ENCODE measurements around the gene ERMARD.
A peak's percentile ranks its signal among the peaks of the same experiment; 100 is the strongest.

Gene ERMARD

GRCh38 chr6:169751242-169752073 is at the start of gene ERMARD, which contains the start of gene DYNLT2:
Gene ERMARD, plus strand, starts transcription at chr6:169751622. Its CDS starts 36 bp downstream, at chr6:169751658.
Gene DYNLT2, minus strand, starts transcription at chr6:169751572. Its CDS starts 114 bp downstream, at chr6:169751458.
- Histone ChIP-seq H3K4me3 (peak within 1 kb of the TSS; percentile 69 to 86 (median 79)), H3K27me3 (no peaks in the 10 kb centered on the region), H3K9ac (peak within 1 kb of the TSS; percentile 92 to 99 (median 96)), H3K4me1 (peaks cover 17 to 25% (median 22%) of the 10 kb centered on the region in 10 experiments), H4K20me1 (no peaks in the 10 kb centered on the region), H3K4me2 (peak within 1 kb of the TSS; percentile 85 to 97 (median 88)), H3K27ac (peak within 1 kb of the TSS; percentile 93 to 98 (median 96)), H3K36me3 (peaks cover 0 to 24% (median 7%) of the 10 kb centered on the region in 11 experiments; a peak in 11 of 22 replicates), H3K9me3 (replicated peaks in 1 of 11) (0 out of 22 replicates have a peak, but pooled peaks cover 0 to 4% (median 0%) of the 10 kb centered on the region in 11 experiments)
- TF ChIP-seq Cebpa-rat (IDR thresholded peaks at IDR 0.05), result no peak

GRCh38 chr6:169701954-169702839 is 49.2 kb upstream of the ERMARD start, which contains the start of the genes C6orf120 and WDR27:
Gene C6orf120, plus strand, starts transcription at chr6:169702126. Its CDS starts 334 bp downstream, at chr6:169702460.
Gene WDR27, minus strand, starts transcription at chr6:169702029. Its CDS starts 13,024 bp downstream, at chr6:169689005.
- Histone ChIP-seq H4K20me1 (peaks cover 5 to 40% (median 31%) of the 10 kb centered on the region in 11 experiments; a peak in 16 of 22 replicates), H3K27ac (peak within 1 kb of the TSS; percentile 89 to 98 (median 94)), H3K9ac (peak within 1 kb of the TSS; percentile 91 to 98 (median 95)), H3K36me3 (peaks cover 7 to 48% (median 37%) of the 10 kb centered on the region in 11 experiments; a peak in 20 of 22 replicates), H3K4me3 (peak within 1 kb of the TSS; percentile 85 to 98 (median 95)), H3K4me2 (peak within 1 kb of the TSS; percentile 84 to 96 (median 91)), H3K27me3 (no peaks in the 10 kb centered on the region), H3K4me1 (peaks cover 46 to 65% (median 58%) of the 10 kb centered on the region in 10 experiments), H3K9me3 (replicated peaks in 1 of 11) (peaks cover 1 to 9% (median 5%) of the 10 kb centered on the region in 11 experiments; a peak in 18 of 22 replicates)
- TF ChIP-seq Cebpa-rat (IDR thresholded peaks at IDR 0.05), result no peak

- Histone ChIP-seq H3K4me2 (peak overlapping the region; percentile 82 to 96 (median 91)), H3K9ac (peak overlapping the region; percentile 91 to 98 (median 95)), H3K4me3 (peak overlapping the region; percentile 85 to 98 (median 95)), H3K36me3 (peaks cover 10 to 54% (median 32%) of the 10 kb centered on the region in 11 experiments; a peak in 18 of 22 replicates), H3K27ac (peak overlapping the region; percentile 89 to 98 (median 94)), H3K27me3 (no peaks in the 10 kb centered on the region), H4K20me1 (peaks cover 5 to 40% (median 31%) of the 10 kb centered on the region in 11 experiments; a peak in 16 of 22 replicates), H3K4me1 (peaks cover 46 to 66% (median 60%) of the 10 kb centered on the region in 10 experiments), H3K9me3 (replicated peaks in 1 of 11) (peaks cover 0 to 2% (median 0%) of the 10 kb centered on the region in 11 experiments; a peak in 5 of 22 replicates)
- no peak for TF ChIP-seq Cebpa-rat (IDR thresholded peaks at IDR 0.05)
Observed at GRCh38 chr6:169702840-169703246, 48.6 kb upstream of the ERMARD start.

GRCh38 chr6:169707772-169708171 is 43.6 kb upstream of the ERMARD start:
- no peak for TF ChIP-seq Cebpa-rat (IDR thresholded peaks at IDR 0.05)
- Histone ChIP-seq H3K9me3 (replicated peaks in 1 of 11) (no peaks in the 10 kb centered on the region), H3K4me1 (peaks cover 32 to 47% (median 45%) of the 10 kb centered on the region in 10 experiments), H3K36me3 (peaks cover 35 to 86% (median 67%) of the 10 kb centered on the region in 11 experiments), H3K27ac (no peak overlapping the region), H3K9ac (no peak overlapping the region), H3K4me2 (no peak overlapping the region), H3K4me3 (no peak overlapping the region), H4K20me1 (peaks cover 5 to 38% (median 31%) of the 10 kb centered on the region in 11 experiments; a peak in 16 of 22 replicates), H3K27me3 (no peaks in the 10 kb centered on the region)

GRCh38 chr6:169709293-169709692 is 42.1 kb upstream of the ERMARD start:
- H3K36me3 ChIP-seq, result peaks cover 49 to 87% (median 73%) of the 10 kb centered on the region in 11 experiments
- no peak overlapping the region for H3K27ac ChIP-seq
- peaks cover 18 to 32% (median 30%) of the 10 kb centered on the region in 10 experiments for H3K4me1 ChIP-seq
- H3K9ac ChIP-seq, result no peak overlapping the region
- no peaks in the 10 kb centered on the region for H3K27me3 ChIP-seq
- no peaks in the 10 kb centered on the region for H3K9me3 ChIP-seq (replicated peaks in 1 of 11)
- H3K4me3 ChIP-seq, result no peak overlapping the region
- H3K4me2 ChIP-seq, result no peak overlapping the region
- peaks cover 0 to 24% (median 16%) of the 10 kb centered on the region in 11 experiments; a peak in 14 of 22 replicates for H4K20me1 ChIP-seq
- no peak for TF ChIP-seq Cebpa-rat (IDR thresholded peaks at IDR 0.05)

GRCh38 chr6:169710009-169710408 is 41.4 kb upstream of the ERMARD start:
- no peak overlapping the region for H3K4me3 ChIP-seq
- no peaks in the 10 kb centered on the region for H3K9me3 ChIP-seq (replicated peaks in 1 of 11)
- 0 out of 22 replicates have a peak overlapping the region, but pooled peaks of 1 of the 11 experiments have one; percentile 8 for H3K9ac ChIP-seq
- no peak for TF ChIP-seq Cebpa-rat (IDR thresholded peaks at IDR 0.05)
- no peaks in the 10 kb centered on the region for H3K27me3 ChIP-seq
- no peak overlapping the region for H3K4me2 ChIP-seq
- no peak overlapping the region for H3K27ac ChIP-seq
- H4K20me1 ChIP-seq, result peaks cover 0 to 17% (median 9%) of the 10 kb centered on the region in 11 experiments; a peak in 13 of 22 replicates
- peaks cover 53 to 87% (median 73%) of the 10 kb centered on the region in 11 experiments for H3K36me3 ChIP-seq
- H3K4me1 ChIP-seq, result peaks cover 14 to 26% (median 23%) of the 10 kb centered on the region in 10 experiments

GRCh38 chr6:169714178-169714577 is 37.2 kb upstream of the ERMARD start:
- Histone ChIP-seq H3K27me3 (no peaks in the 10 kb centered on the region), H3K4me3 (no peak overlapping the region), H3K4me1 (no peaks in the 10 kb centered on the region), H3K36me3 (peaks cover 72 to 100% (median 92%) of the 10 kb centered on the region in 11 experiments), H3K9me3 (replicated peaks in 1 of 11) (no peaks in the 10 kb centered on the region), H3K27ac (no peak overlapping the region), H3K4me2 (no peak overlapping the region), H4K20me1 (peaks cover 0 to 19% (median 8%) of the 10 kb centered on the region in 11 experiments; a peak in 11 of 22 replicates), H3K9ac (no peak overlapping the region)
- no peak for TF ChIP-seq Cebpa-rat (IDR thresholded peaks at IDR 0.05)

GRCh38 chr6:169714595-169714994 is 36.8 kb upstream of the ERMARD start:
- Histone ChIP-seq H3K4me3 (no peak overlapping the region), H3K36me3 (peaks cover 68 to 100% (median 88%) of the 10 kb centered on the region in 11 experiments)

More at GRCh38 chr6:169714595-169714994, 36.8 kb upstream of the ERMARD start:
- Histone ChIP-seq H3K27ac (no peak overlapping the region), H4K20me1 (peaks cover 0 to 23% (median 12%) of the 10 kb centered on the region in 11 experiments; a peak in 11 of 22 replicates), H3K9ac (no peak overlapping the region), H3K4me2 (no peak overlapping the region), H3K4me1 (no peaks in the 10 kb centered on the region), H3K9me3 (replicated peaks in 1 of 11) (no peaks in the 10 kb centered on the region), H3K27me3 (no peaks in the 10 kb centered on the region)
- TF ChIP-seq Cebpa-rat (IDR thresholded peaks at IDR 0.05), result no peak
